DMS153 treated with DMSO at 0.1 percent for 48 hours (cell line): ENCODE data around the gene PDHB.

Source experiments
- DNase-seq: peaks from one replicate; lab custom pipeline; 2025; ENCODE audit not compliant: unreplicated experiment; lab: John Stamatoyannopoulos, UW

Gene PDHB

DNA sequence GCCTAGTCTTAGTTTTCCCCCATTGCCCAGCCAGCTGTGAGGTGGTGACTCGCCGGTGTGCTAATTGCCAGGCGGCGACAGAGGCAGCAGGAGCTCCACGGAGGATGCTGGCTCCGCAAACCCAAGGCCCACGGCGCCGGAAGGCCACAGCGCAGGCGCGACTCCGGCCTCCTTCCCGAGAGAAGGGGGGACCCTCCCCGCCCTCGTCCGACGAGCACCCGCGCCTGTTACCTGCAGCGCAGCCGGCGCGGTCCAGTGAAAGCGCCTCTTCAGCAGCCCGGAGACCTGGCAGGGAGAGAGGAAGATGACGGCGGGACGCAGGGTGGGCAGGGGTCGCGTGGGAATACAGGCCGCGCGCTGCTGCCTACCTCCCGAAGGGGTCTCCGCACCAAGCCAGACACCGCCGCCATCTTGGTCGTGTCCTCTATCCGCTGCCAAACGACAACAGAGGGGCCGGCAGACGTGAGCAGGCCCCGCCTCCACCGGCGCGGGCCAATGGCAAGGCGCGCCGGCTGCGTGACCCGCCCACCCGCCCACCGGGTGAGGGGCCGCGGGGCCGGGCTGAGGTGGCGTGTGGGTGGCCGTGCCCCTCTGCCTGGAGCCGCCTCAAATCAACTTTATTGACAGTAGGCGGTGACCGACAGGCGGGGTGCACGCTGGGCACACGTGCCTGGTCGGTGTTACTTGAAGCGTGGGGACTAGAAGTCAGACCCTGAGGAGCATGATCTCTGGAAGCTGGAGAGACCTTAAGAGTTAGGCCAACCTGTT is at the start of gene PDHB:
PDHB (minus strand) TSS at position 433 of the 768 bp plus-strand sequence; CDS start at position 410, 23 bp downstream.
- DNase-seq, result peak; percentile 27

DNA sequence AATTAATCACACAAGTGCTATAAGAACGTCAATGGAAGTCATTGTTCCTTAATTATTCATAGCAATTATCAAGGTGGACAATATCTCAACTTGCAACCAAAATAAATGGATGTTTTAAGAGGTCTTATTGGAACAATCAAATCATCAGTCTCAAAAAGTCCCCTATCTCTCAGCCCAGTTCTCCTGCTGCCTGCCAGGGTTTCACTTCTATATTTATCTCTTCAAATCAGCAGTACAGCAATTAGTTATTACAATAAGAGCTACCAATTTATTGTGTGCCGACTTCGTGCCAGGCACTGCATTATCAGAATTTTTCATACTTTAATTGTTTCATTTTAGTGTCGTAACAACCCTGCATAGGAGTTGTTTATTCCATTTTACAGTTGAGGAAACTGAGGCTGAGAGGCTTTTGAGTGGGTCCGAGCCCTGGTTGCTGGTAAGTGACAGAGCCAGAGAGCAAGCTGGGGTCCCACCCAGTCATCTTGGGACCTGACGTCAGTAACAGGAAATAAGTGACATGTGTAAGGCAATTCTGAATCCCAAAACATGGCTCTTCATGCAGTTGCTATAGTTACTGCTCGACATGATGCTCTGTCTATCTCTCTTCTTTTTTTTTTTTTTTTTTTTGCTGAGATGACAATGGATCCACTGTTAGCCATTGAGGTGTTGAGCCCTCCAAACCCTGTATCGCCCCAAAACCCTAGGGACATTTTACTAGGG is 49.4 kb upstream of the PDHB start:
- no peak for DNase-seq

DNA sequence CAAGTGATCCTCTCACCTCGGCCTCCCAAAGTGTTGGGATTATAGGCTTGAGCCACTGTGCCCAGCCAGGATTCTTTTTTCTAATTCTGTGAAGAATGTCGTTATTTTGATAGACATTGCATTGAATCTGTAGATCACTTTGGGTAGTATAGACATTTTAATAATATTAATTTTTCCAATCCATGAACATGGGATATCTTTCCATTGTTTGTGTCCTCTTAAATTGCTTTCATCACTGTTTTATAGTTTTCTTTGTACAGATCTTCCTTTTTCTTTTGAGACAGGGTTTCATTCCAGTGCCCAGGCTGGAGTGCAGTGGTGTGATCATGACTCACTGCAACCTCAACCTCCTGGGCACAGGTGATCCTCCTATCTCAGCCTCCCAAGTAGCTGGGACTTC is 46.7 kb upstream of the PDHB start:
- no peak for DNase-seq

DNA sequence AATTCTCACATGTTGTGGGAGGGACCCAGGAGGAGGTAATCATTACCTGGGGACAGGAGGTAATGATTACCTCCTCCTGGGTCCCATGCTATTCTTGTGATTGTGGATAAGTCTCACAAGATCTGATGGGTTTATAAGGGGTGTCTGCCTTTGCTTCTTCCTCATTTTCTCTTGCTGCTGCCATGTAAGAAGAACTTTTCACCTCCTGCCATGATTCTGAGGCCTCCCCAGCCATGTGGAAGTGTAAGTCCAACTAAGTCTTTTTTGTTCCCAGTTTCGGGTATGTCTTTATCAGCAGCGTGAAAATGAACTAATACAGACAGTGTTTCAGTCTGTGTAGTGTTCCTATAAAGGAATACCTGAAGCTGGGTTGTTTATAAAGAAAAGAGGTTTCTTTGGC is 45.1 kb upstream of the PDHB start:
- DNase-seq, result no peak

DNA sequence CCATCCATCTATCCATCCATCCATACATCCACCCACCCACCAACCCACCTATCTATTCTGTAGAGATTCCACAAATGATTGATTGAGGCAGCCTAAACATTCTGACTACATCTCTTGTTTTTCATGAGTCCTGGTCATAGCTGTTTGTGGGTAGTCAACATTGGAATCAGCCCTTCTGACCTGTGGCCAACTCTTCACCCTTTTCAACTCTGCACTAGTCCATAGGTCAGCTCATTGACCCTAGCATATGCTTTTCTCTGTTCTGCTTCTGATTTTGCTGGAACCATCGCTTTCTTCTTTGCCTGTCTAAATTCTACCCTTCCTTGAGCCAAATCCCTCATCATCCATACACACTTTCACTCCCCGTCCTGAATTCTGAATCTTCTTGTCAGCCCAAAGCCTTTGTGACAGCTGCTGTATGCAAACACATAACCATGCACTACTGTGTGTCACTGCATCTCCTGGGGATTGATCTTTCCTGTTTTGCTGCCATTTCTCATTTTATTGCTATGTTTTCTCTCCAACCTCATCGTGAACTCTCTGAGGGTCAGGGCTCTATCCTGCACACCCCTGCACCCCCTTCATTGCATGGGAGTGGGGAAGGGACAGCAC is 41.4 kb upstream of the PDHB start:
- no peak for DNase-seq

DNA sequence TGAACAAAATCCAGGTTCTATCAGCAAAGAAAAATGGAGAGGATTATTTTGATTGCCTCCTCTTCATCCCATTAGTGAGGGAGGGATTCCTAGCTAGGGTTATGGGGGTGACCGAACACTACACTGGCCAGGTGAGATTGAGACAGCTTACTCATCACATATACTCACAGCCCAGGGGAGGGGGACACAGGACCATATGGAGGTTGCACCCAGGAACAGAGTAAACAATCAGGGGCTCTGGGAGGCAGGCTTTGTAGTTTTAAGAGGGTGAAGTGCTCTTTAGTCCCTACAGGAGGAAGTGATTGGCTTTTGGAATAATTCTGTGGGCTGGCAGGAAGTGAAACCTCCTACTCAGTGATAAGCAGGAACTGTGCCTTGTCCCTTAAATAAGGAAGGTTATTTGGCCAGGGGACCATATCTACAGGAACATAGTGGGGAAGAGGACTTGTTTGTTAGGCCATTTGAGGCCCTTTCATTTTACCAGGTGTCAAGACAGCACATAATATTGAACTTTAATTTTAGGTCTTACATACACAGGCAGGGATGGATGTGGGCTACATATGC is 40.8 kb upstream of the PDHB start:
- peak; percentile 9 for DNase-seq

DNA sequence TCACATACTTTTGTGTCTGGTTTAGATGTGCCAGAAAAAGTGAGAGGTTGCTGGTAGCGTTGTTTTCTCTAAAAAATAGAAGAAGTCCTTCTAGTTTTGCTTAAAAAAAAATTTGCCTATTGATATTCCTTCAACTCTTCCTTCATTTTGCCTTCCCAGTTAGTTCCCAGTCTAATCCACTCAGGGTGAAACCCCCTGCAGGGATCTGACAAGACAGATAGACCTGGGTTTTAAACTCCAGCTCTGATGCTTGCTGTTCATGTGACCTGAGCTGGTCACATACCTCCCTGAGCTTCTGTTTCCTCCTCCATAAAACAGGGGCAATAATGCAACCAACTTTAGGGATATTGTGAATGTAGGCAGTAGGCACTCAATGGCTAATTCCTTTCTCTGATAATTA is 39.6 kb upstream of the PDHB start:
- no peak for DNase-seq

DNA sequence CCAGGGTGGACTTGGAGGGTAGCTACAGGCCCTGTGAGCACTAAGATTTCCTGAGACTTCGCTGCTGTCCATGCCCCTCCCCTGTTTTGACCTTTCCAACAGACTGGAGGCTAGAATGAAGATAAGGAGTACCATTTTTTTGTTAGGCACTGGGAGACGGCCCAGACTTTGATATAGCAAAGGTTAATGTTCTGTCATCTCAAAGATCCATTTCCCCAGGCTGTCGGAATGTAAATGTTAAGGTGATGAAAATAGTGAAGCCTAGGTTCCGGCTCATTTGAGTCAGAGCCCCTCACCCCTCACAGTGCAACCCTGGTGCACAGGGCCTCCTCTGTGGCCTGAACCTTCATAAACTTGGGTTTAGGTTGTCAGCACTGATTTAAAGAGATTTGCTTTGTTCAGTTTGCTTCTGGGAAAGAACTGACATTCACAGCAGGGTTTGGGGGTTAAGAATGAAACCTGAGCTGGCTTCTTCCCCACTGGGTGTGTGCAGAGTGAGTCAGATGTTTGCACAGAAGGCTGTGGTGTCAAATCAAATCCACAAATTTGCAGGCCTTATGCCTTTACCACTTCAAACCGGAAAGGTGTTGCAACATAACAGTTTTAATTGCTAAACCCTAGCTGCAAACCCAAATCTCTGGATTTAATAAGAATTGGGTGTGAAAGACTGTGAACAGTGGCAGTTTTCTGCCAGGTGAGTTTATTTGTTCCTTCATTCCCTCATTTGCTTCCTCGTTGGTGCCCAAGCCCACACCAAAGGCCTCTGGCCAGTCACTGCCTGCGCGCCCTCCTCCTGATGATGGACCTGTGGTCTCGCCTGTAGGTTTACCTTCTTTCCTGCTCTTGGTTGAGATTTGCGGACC is 37.6 kb upstream of the PDHB start:
- DNase-seq, result peak; percentile 45

DNA sequence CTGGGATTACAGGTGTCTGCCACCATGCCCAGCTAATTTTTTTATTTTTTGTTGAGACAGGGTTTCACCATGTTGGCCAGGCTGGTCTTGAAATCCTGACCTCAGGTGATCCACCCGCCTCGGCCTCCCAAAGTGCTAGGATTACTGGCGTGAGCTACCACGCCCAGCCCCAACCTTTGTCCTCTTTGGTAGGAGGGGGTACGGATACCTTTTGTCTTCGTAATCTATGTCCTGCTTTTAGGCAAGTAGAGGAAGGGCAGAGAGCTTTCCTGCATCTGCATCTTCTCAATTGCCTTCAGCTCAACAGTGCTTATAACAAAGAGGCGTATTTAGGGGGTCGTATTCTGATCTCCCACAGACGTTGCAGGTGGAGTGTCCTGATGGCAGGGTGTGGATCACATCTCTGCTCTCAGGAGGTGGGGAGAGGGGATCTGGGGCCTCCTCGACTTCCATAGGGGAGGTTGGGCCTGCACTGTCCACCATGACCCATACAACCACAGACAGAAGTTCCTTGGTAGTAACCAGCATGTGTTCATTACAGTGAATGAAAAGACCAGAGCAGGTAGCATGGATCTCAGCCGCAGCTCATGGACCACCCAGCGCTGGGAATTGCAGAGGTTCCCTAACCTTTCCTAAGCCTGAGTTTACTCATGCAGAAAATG is 36.9 kb upstream of the PDHB start:
- DNase-seq, result no peak

DNA sequence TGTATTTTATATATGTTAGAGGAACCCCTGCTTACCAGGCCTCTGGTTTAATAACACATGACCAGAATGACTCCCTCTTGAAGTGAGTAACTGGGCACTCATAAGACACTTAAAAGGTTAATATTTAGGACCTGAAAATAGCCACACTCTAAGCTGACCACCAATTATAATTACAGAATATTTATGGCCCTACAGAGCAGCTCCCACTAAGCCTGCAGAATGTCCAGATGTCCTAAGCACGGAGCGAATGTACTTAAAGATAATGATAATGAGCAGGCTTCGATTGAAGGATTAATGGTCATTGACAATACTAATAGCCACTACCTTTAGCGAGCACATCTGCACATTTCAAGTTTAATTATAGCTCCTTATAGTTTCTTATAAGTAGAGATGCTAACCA is 35.5 kb upstream of the PDHB start:
- DNase-seq, result no peak

DNA sequence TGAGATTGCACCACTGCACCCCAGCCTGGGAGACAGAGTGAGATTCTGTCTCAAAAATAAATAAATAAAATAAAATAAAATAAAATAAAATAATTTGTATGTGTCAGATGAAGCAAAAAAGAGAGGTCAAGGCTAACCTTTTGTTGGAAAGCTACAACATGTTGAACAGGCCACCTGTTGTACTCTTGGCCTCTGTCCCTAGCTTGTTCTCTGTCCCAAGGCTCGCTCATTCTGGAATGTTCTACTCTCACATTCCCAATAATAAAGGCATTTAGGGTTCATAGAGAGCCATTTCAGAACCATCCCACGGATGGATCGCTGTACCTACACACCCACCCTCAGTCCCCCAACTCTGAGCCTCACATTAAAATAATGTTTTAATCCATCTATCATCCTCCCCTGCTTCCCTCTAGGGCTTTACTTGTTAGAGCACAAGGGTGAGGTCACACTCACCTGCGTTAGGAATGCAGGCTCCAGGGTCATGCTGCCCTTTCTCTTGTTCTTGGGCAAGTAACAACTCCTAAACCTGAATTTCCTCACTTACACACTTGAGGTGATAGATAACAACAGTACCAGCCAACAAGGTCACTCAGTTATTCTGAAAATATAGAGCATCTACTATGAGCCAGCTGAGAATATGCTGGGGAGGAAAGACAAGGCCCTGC is 33.4 kb upstream of the PDHB start:
- no peak for DNase-seq

DNA sequence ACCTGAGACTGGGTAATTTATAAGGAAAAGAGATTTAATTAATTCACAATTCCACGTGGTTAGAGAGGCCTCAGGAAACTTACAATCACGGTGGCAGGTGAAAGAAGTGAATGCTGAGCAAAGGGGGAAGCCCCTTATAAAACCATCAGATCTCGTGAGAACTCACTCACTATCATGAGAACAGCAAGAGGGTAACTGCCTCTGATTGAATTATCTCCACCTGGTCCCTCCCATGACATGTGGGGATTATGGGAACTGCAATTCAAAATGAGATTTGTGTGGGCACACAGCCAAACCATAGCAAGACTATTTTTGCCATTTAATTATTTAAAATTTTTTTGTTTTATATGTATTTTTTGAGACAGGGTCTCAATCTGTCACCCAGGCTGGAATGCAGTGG is 31.2 kb upstream of the PDHB start:
- no peak for DNase-seq

DNA sequence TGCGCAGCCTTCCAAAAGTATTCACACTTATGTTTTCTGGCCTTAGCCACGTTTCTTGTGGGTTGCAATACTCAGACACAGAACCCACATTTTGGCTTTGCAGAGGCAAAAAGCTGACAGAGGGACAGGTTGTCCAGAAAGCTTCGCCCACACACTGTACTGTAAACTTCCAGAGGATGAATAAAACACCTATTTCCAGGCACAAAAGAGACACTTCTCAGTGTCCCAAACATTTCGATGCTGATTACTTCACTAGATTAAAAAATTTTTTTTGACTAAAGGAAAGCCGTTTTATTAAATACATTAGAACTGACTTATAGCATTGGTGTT is 30.3 kb upstream of the PDHB start:
- no peak for DNase-seq

DNA sequence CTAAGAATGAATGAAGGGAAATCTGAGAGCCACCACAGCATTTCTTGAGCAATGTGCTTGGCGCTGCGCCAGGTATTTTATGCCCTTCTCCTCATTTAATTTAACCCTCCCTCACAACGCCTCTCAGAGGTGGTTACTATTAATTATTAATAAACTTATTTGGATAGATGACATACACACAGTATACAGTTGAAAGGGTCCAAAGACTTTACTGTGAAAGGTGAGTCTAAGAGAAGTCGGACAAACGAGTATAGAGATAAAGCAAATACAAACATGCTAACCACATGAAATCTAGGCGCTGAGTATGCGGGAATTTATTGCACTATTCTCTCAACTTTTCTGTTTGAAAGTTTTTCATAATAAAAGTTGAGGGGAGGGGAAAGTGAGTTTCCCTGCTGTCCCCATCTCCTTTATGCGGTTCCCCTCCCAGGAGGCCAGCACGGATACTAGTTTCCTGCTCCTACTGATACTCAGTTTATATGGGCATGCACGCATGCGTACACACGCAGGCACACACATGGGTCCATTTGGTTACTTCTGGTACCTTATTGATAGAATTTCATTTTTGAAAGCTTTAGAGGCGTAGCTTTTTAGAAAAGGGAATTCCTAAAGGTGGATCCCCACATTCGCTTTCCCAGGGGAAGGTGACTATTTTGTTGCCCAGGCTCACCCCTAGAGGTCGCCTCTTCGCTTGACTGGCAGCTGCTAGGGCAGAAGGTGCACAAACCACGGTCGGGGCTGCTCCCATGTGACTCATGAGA is 29.7 kb upstream of the PDHB start:
- DNase-seq, result peak; percentile 33

DNA sequence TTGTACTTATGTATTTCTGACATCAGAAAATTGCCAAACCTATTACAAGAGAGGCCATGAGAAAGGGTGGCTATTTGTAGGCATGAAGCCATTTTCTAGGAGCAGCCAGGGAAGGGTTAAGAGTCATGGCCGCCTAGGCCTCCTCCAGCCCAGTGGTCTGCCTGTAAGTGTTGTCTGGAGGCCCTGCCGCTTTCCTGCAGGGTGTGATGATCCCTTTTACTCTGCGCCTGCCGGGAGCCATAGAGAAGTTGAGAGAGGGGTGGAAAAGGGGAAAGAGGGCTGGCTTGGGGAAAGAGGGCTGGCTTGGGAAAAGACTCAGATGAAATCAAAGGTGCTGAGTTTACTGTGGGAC is 29.2 kb upstream of the PDHB start:
- no peak for DNase-seq

DNA sequence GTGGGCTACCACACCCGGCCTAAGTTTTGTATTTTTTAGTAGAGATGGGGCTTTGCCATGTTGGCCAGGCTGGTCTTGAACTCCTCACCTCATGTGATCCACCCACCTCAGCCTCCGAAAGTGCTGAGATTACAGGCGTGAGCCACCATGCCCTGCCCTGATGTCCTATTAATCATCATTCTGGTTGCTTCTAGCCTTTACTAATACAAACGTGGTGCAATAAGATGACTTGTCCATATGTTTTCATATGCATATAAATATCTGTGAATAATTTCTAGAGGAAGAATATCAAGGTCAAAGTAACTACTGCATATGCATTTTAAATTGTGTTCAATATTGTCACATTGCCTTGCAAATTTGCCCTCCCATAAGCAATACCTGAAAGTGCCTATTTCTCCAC is 25.5 kb upstream of the PDHB start:
- no peak for DNase-seq

DNA sequence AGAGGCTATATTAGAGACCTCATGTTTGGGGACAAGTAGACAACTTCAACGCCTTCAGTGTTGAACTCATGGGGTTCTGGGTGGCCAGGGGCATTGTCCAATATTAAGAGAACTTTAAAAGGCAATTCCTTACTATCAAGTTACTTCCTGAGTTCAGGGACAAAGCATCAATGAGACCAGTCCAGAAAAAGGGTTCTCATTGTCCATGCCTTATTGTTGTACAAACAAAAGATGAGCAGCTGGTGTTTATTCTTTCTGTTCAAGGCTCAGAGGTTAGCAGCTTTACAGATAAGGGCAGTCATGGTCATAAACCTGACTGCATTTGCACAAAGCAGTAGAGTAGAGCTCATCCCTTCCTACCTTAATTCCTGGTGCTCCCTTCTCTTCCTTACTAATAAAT is 18.5 kb upstream of the PDHB start:
- DNase-seq, result no peak

DNA sequence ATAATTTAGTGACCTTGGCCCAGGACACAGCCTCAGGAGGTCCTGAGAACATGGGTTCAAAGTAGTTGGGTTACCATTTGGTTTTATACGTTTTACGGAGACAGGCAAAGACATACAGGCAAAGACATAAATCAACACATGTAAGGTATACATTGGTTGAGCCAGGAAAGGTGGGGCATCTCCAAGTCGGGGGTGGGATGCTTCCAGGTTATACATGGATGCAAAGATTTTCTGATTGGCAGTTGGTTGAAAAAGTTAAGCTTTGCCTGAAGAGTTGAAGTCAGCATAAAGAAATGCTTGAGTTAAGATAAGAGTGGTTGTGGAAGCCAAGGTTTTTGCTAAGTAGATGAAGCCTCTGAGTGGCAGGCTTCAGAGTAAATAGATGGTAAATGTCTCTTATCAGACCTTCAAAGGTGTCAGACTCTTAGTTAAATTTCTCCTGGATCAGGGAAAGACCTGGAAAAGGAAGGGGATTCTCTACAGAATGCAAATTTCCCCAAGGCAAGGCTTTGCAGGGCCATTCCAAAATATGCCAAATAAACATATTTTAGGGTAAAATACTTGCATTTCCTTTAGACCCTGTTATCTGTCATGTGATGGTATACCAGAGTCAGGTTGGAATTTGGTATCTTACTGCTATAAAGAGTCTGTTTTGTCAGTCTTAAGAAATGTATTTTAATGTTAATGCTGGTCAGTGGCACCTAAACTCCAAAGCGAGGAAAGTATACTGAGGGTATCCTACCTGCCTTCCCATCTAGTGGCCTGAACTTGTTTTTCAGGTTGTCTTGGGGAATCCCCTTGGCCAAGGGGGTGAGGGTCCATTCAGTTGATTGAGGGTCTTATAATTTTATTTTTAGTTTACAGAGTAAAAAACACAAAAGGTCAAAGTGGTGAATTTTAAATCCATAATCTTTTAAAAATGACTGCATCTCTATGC is 8.2 kb upstream of the PDHB start:
- no peak for DNase-seq
